ENCODE data around the gene TULP4.

DNA sequence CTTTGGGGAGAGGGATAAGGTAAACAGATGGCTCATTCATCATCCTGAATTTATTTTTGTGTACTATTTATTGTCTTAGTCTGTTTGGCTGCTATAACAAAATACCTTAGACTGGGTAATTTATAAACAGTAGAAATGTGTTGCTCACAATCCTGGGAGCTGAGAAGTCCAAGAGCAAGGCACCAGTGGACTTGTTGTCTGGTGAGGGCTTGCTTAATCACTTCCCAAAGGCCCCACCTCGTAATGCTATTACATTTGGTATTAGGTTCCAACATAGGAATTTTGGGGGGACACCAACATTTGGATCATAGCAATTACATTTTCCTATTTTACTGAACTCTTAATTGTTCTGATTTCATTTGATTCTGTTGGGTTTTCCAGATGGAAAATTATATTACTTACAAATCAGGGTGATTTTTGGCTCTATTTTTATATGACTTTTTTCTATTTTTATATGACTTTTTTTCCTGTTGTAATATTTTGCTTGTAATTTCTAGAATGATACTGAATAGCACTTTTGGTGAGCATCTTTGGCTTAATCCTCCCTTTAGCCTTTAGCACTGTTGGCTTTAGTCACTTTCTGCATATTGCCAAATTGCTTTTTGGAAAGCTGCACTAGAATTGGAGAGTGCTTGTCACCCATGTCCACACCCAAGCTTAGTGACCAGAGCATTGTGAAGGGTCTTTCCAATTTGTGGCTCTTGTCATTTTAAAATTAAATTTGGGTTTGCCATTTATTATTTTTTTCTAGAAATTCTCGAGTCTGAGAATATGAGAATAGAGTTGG lies 43.7 kb upstream of the TULP4 start:
- TF ChIP-seq ZNF274 (IDR thresholded peaks at IDR 0.05; ENCODE audit: low read depth, low read length), result no peak
- no peak for TF ChIP-seq YY1 (IDR thresholded peaks at IDR 0.05; ENCODE audit: insufficient read depth, insufficient read length)

All from NT2/D1 (cell line).